ENCODE measurements around the gene RPL22L1.

DNA sequence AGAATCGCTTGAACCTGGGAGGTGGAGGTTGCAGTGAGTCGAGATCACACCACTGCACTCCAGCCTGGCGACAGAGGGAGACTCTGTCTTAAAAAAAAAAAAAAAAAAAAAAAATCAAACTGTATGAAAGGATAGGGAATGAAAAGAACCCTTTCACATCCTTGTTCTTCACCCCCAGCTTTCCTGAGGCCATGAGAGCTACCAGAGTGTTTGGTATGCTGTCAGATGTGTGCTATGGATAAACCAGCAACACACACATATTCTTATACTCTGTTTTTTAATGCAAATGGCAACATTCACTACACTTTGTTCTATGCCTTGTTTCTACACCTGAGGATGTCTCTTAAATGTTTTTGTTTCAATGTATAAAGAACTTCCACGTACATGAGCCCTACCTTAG lies 33.5 kb downstream of the RPL22L1 start:
- TF ChIP-seq, protein P1, sequence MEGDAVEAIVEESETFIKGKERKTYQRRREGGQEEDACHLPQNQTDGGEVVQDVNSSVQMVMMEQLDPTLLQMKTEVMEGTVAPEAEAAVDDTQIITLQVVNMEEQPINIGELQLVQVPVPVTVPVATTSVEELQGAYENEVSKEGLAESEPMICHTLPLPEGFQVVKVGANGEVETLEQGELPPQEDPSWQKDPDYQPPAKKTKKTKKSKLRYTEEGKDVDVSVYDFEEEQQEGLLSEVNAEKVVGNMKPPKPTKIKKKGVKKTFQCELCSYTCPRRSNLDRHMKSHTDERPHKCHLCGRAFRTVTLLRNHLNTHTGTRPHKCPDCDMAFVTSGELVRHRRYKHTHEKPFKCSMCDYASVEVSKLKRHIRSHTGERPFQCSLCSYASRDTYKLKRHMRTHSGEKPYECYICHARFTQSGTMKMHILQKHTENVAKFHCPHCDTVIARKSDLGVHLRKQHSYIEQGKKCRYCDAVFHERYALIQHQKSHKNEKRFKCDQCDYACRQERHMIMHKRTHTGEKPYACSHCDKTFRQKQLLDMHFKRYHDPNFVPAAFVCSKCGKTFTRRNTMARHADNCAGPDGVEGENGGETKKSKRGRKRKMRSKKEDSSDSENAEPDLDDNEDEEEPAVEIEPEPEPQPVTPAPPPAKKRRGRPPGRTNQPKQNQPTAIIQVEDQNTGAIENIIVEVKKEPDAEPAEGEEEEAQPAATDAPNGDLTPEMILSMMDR (IDR thresholded peaks at IDR 0.05; ENCODE audit: low read depth, low read length) = no peak
- TF ChIP-seq, protein P2, sequence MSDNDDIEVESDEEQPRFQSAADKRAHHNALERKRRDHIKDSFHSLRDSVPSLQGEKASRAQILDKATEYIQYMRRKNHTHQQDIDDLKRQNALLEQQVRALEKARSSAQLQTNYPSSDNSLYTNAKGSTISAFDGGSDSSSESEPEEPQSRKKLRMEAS (IDR thresholded peaks at IDR 0.05; ENCODE audit: low read depth, low read length) = no peak
